Measurements from ENCODE around the gene WASHC2A.
"Not testable (repeated sequence)": the region's sequence is repeated elsewhere in the genome, so short reads cannot be mapped to it uniquely, and the experiment has no call there.

The WASHC2A gene

DNA sequence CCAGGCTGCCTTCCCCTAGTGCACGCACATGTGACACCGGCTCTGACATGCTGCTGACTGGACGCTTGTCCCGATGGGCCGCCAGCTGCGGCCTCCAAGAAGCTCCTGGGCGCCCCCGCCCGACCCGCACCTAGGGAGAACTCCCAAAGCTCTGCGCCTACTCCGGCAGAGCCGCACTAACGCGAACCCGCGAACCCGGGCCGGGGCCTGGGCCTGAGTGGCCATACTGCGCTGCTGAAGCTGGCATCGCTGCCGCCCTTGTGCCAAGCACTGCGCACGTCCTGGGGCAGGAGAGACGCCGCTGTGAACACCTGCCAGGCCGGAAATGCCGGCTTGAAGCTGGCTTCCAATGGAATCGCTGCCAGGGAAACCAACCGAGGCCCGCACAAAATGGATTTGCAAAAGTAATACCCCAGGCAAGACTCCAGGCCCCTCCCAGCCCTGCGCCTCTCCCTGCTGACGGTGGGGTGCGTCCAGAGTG lies 85.1 kb downstream of the WASHC2A start:
- DNase-seq: peak; percentile 83

DNA sequence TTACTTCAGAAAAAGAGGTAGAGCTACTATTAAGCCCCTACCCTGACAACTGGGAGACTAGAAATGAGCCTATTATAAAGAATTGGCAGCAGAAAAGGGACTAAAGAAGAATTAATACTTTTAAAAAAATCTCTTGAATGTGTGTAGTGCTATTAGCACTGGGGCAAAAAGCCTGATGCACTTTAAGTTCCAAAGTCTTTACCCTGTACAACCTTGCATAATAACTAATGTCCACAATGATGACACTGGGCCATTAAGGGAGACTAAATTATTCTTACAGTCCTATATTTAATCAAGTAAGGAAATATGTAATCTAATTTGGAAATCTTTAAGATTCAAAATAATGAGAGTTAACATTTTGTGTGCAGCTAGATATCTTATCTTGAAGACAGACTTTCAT lies 90.1 kb downstream of the WASHC2A start:
- not testable (repeated sequence) for DNase-seq

DNA sequence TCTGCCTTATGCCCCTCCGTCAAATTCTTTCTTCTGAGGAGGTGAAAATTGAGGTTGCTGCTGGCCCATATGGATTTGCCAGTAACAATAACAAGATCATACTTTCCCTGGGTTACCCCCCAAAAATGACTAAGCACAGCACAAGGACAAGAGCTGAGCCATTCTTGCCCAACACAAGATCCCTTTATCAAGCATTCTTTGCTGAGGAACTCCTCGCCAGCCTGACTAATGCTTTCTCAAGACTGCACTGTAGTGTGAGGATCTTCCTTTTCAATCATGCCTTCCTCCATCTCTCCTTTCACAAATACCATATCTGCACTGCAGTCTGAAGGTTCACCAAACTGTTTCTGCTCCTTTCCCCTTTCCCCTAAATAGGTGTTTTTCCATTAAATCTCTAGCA lies 92.1 kb downstream of the WASHC2A start:
- DNase-seq: not testable (repeated sequence)

DNA sequence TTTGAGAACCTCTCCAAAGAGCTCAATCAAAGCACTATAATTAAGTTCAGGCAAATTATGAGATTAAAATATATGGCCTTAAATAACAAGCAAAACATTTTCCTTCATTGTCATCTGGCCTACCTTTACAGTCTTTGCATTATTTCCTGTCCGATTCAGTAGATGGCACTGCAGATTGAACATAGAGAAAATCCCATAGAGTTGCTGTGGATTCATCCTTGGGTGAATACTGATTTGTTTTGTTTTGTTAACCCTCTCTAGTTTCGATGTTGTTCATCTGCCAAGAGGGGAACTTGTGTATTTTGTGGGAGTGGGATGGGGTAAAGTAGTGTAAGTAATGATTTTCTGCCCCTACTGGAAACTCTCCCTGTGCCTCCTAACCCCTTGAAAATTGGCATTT lies 97.3 kb downstream of the WASHC2A start:
- peak; percentile 13 for DNase-seq

DNA sequence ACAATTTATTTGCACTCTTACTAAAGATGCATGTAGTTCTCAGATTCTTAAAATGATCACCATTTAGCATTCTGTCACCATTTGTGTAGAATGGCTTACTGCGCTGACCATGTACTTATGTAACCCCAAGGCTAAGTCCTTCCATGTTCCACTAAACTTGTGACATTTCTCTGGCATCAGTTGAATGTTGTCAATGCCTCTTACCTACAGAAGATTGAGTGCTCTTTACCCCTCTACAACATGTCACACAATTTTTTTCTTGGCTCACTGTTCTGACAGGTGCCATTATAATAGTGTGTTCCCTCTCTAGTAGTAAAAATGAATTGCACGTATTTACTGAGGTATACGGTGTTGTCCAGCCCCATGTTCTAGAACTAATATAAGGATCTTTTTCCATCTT lies 100.1 kb downstream of the WASHC2A start:
- not testable (repeated sequence) for DNase-seq

DNA sequence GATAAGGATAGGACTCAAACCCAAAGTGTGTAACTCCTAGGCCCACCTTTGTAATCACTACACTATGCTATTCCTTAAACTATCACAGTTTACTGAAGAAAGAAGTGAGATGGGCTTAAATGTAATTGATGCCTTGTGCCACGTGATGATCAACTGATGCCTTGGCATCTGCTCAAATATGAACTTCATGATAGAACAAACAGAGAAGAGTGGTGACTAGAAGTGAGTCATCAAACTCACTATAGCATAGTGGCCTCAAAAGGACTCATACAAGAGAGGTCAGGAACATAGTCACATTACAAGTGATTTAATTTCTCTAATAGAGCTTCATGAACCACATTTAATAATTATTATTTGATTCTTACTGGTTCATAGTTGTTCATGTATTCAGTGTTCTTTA lies 101.8 kb downstream of the WASHC2A start:
- DNase-seq: peak; percentile 85

DNA sequence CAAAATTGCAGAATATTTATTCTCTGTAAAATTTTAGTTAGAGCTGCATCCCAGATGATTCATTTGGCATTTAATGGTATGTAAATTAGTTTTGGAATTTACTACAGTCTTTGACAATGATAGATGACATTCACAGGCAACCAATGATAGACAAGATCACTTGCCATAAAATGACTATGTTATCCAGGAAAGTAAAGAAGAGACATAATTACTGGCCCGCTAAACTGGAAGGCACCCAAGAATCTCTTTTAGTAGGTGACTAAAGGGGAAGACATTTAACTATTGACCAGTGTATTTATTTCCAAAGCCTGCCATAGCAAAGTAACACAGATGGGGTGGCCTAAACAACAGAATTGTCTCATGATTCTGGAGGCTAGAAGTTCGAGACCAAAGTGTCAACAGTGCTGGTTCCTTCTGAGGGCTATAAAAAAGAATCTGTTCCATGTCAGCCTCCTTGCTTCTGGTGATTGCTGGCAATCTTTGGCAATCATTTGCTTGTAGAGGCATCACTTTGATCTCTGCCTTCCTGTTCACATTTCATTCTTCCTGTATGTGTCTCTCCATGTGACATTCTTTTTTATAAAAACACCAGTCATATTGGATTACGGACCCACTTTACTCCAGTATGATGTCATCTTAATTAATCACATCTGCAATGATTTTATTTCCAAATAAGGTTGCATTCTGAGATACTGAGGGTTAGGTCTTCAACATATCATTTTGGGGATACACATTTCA lies 107.2 kb downstream of the WASHC2A start:
- DNase-seq: not testable (repeated sequence)
